Gastroesophageal sphincter (tissue), 3 donors: ENCODE data around the gene LZTS2.

Source experiments
- EP300 ChIP-seq: sonication (generic); formaldehyde crosslinking; IDR thresholded peaks from one replicate; pipeline ENCODE4 v1.6.1; 2017; ENCODE audit warnings: antibody characterized with exemption, mild to moderate bottlenecking
- POLR2A ChIP-seq, 2 donors: fragments of 450-650 bp; IDR thresholded peaks; one replicate each; pipeline ENCODE4 v1.6.1; 2017; ENCODE audit warnings: antibody characterized with exemption in 2 of 2, mild to moderate bottlenecking in 2 of 2, moderate library complexity in 1 of 2
- POLR2AphosphoS5 ChIP-seq: sonication (generic); formaldehyde crosslinking; IDR thresholded peaks from one replicate; pipeline ENCODE4 v1.6.1; 2017; ENCODE audit warnings: antibody characterized with exemption
- TF ChIP-seq, protein P1 (sequence below), 4 experiments: fragments of 200-600 bp in 2 of 4; fragments of 450-650 bp in 2 of 4; sonication (generic) in 1 of 4; IDR thresholded peaks; one replicate each; pipeline ENCODE4 v1.5.1; 2017 to 2019; ENCODE audit warnings: antibody characterized with exemption in 4 of 4, mild to moderate bottlenecking in 2 of 4, moderate library complexity in 2 of 4

DNA sequence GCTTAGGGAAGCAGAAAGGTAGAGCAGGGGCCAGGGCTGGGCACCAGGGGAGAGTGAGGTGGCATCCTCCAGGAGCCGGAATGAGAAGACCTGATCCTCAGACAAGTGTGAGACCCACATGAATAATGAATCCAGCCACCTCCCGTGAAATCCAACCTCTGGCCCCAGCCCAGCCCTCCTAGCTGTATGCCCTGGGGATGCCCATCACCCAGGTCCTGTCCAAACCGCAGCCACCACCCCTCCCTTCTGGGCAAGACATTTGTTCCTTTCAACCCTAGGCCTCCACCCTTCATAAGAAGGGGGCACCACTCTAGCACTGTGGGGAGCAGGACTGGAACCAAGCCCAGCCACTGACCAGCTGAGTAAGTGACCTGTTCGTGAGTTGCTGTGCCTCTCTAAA, 21.6 kb downstream of the LZTS2 start:
- TF ChIP-seq, protein P1, sequence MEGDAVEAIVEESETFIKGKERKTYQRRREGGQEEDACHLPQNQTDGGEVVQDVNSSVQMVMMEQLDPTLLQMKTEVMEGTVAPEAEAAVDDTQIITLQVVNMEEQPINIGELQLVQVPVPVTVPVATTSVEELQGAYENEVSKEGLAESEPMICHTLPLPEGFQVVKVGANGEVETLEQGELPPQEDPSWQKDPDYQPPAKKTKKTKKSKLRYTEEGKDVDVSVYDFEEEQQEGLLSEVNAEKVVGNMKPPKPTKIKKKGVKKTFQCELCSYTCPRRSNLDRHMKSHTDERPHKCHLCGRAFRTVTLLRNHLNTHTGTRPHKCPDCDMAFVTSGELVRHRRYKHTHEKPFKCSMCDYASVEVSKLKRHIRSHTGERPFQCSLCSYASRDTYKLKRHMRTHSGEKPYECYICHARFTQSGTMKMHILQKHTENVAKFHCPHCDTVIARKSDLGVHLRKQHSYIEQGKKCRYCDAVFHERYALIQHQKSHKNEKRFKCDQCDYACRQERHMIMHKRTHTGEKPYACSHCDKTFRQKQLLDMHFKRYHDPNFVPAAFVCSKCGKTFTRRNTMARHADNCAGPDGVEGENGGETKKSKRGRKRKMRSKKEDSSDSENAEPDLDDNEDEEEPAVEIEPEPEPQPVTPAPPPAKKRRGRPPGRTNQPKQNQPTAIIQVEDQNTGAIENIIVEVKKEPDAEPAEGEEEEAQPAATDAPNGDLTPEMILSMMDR (IDR thresholded peaks at IDR 0.05), result no peak
- TF ChIP-seq POLR2AphosphoS5 (no peak), POLR2A (IDR thresholded peaks at IDR 0.05) (no peak), EP300 (no peak)
